ENCODE results near the gene MED29.

MED29 gene

GRCh38 chr19:39410017-39410830 lies 19.0 kb downstream of the MED29 start:
- peak in 2 of 3 donors; percentile 58 to 65 for DNase-seq (ENCODE audit: low read depth in 3 of 3, low spot score in 1 of 3)

GRCh38 chr19:39410831-39411080 lies 19.6 kb downstream of the MED29 start:
- no peak for DNase-seq (ENCODE audit: low read depth in 3 of 3, low spot score in 1 of 3)

- no peak for DNase-seq (ENCODE audit: low read depth in 3 of 3, low spot score in 1 of 3)
Observed at GRCh38 chr19:39411081-39411831, 20.1 kb downstream of the MED29 start.

- peak; percentile 79 to 86 (median 85) for DNase-seq (ENCODE audit: low read depth in 3 of 3, low spot score in 1 of 3)
Observed at GRCh38 chr19:39411832-39412099, 20.6 kb downstream of the MED29 start.

- DNase-seq (ENCODE audit: low read depth in 3 of 3, low spot score in 1 of 3): peak; percentile 94 to 100 (median 99)
Observed at GRCh38 chr19:39412100-39412866, 21.1 kb downstream of the MED29 start, which contains the start of gene PLEKHG2. Gene PLEKHG2 (plus strand): TSS chr19:39412669. CDS start chr19:39414087, 1,418 bp downstream.

GRCh38 chr19:39412867-39413271 lies 21.7 kb downstream of the MED29 start:
- no peak for DNase-seq (ENCODE audit: low read depth in 3 of 3, low spot score in 1 of 3)

- no peak for DNase-seq (ENCODE audit: low read depth in 3 of 3, low spot score in 1 of 3)
Observed at GRCh38 chr19:39413272-39413910, 22.2 kb downstream of the MED29 start.

- DNase-seq (ENCODE audit: low read depth in 3 of 3, low spot score in 1 of 3): no peak
Observed at GRCh38 chr19:39413911-39414608, 22.9 kb downstream of the MED29 start.

- DNase-seq (ENCODE audit: low read depth in 3 of 3, low spot score in 1 of 3): no peak
Observed at GRCh38 chr19:39415111-39416046, 24.2 kb downstream of the MED29 start.

GRCh38 chr19:39416152-39417120 lies 25.3 kb downstream of the MED29 start:
- DNase-seq (ENCODE audit: low read depth in 3 of 3, low spot score in 1 of 3): no peak

GRCh38 chr19:39417463-39418181 lies 26.4 kb downstream of the MED29 start:
- DNase-seq (ENCODE audit: low read depth in 3 of 3, low spot score in 1 of 3): no peak

- DNase-seq (ENCODE audit: low read depth in 3 of 3, low spot score in 1 of 3): no peak
Observed at GRCh38 chr19:39419003-39419402, 27.8 kb downstream of the MED29 start.

- no peak for DNase-seq (ENCODE audit: low read depth in 3 of 3, low spot score in 1 of 3)
Observed at GRCh38 chr19:39420769-39421168, 29.6 kb downstream of the MED29 start.

GRCh38 chr19:39422020-39422419 lies 30.8 kb downstream of the MED29 start:
- no peak for DNase-seq (ENCODE audit: low read depth in 3 of 3, low spot score in 1 of 3)

- DNase-seq (ENCODE audit: low read depth in 3 of 3, low spot score in 1 of 3): no peak
Observed at GRCh38 chr19:39423258-39424086, 32.3 kb downstream of the MED29 start.

GRCh38 chr19:39424934-39425333 lies 33.8 kb downstream of the MED29 start:
- DNase-seq (ENCODE audit: low read depth in 3 of 3, low spot score in 1 of 3): no peak

- DNase-seq (ENCODE audit: low read depth in 3 of 3, low spot score in 1 of 3): no peak
Observed at GRCh38 chr19:39425744-39426143, 34.6 kb downstream of the MED29 start.
